ENCODE measurements around the gene ZNF609. TPM values are rescaled to one million over a fixed set of nuclear protein-coding genes. Genes with fewer than 3 reads are reported as not detected.

The ZNF609 gene
- polyA plus RNA-seq, 2 of the 4 experiments (the other 2 are of a cell fraction): 19.6 to 39.9 TPM

- FAIRE-seq (no peak), DNase-seq (ENCODE audit: low read depth in 1 of 2, low spot score in 1 of 2) (no peak), ATAC-seq (no peak)
- TF ChIP-seq HES2 (IDR thresholded peaks at IDR 0.05) (no peak), SREBF2 (IDR thresholded peaks at IDR 0.05) (no peak), PHF8 (IDR thresholded peaks at IDR 0.05; ENCODE audit: borderline replicate concordance, low read depth) (no peak), ATOH8 (CRISPR knock-in tag; IDR thresholded peaks at IDR 0.05; ENCODE audit: low read depth) (no peak)
- Histone ChIP-seq H3K4me2 (no peak overlapping the region), H3K4me1 (0 out of 3 replicates have a peak, but pooled peaks cover 3% of the 10 kb centered on the region), H3K9me3 (no peaks in the 10 kb centered on the region), H3K27ac (no peak overlapping the region), H3K4me3 (no peak overlapping the region)
- CTCF ChIA-PET: interaction anchor here (0.6 to 44.5 kb wide), 7 partner anchors 11 to 165 kb away, joined by 3 to 1052 read pairs (median 27); no protein-coding TSS in a partner anchor
- POLR2A ChIA-PET: no interaction called here
- WGBS (ENCODE audit: missing lambda C conversion rate): 89% methylated on average over 7 of the region's 7 CpGs
Measured at GRCh38 chr15:64717130-64717529, 256.8 kb downstream of the ZNF609 start.

GRCh38 chr15:64717735-64718495 is 257.5 kb downstream of the ZNF609 start:
- TF ChIP-seq BCL3 (IDR thresholded peaks at IDR 0.05): no peak
- TF ChIP-seq RAD21 (conservative IDR thresholded peaks at IDR 0.05 in 1 of 2, IDR thresholded peaks at IDR 0.05 in 1 of 2): no peak
- no peak for TF ChIP-seq JUN (IDR thresholded peaks at IDR 0.05)
- TF ChIP-seq CHD4 (IDR thresholded peaks at IDR 0.05; ENCODE audit: borderline replicate concordance): no peak
- TF ChIP-seq USF2 (IDR thresholded peaks at IDR 0.05): no peak
- no peak for TF ChIP-seq KDM1A (IDR thresholded peaks at IDR 0.05; ENCODE audit: low read depth)
- no peak for TF ChIP-seq REST (IDR thresholded peaks at IDR 0.05)
- no peak for TF ChIP-seq MAZ (IDR thresholded peaks at IDR 0.05; ENCODE audit: borderline replicate concordance, low read depth, low read length)
- no peak for TF ChIP-seq FOXS1 (CRISPR knock-in tag; IDR thresholded peaks at IDR 0.05)
- TF ChIP-seq CBX2 (IDR thresholded peaks at IDR 0.05; ENCODE audit: borderline replicate concordance, low read depth): no peak
- TF ChIP-seq ZNF302 (CRISPR knock-in tag; IDR thresholded peaks at IDR 0.05): no peak
- no peak for TF ChIP-seq ATOH8 (CRISPR knock-in tag; IDR thresholded peaks at IDR 0.05; ENCODE audit: low read depth)
- no peak for TF ChIP-seq POLR2A (IDR thresholded peaks at IDR 0.05; ENCODE audit: low read length)
- no peak for TF ChIP-seq JUNB (IDR thresholded peaks at IDR 0.05)
- TF ChIP-seq BHLHE40 (IDR thresholded peaks at IDR 0.05; ENCODE audit: low read depth, low read length): no peak
- no peak for TF ChIP-seq CBX8 (IDR thresholded peaks at IDR 0.05)
- no peak for TF ChIP-seq CEBPB (IDR thresholded peaks at IDR 0.05)
- no peak for TF ChIP-seq FOSB (CRISPR knock-in tag; IDR thresholded peaks at IDR 0.05)
- Histone ChIP-seq H3K27ac (no peak overlapping the region), H3K4me2 (no peak overlapping the region), H3K9me3 (no peaks in the 10 kb centered on the region), H3K4me1 (0 out of 3 replicates have a peak, but pooled peaks cover 3% of the 10 kb centered on the region), H3K4me3 (no peak overlapping the region)
- DNase-seq (ENCODE audit: low read depth in 1 of 2, low spot score in 1 of 2): no peak
- CTCF ChIA-PET: interaction anchor here (1.2 to 44.5 kb wide), 7 partner anchors 10 to 147 kb away, joined by 3 to 1052 read pairs (median 27); no protein-coding TSS in a partner anchor
- 0 out of 6 replicates have a peak, but pooled peaks have one; percentile 20 to 21 for ATAC-seq
- no peak for FAIRE-seq
- 92% methylated on average over 18 of the region's 18 CpGs for WGBS (ENCODE audit: missing lambda C conversion rate)
- POLR2A ChIA-PET: no interaction called here

All from A549 (cell line).